K562 (cell line): ENCODE results near the gene BHLHE40. TPM values are rescaled to one million over a fixed set of nuclear protein-coding genes. Genes with fewer than 3 reads are reported as not detected.

ENCODE experiments used
- CREM ChIP-seq: IDR thresholded peaks from 2 replicates; pipeline ENCODE4 v1.6.1; 2014; ENCODE audit warnings: antibody characterized with exemption, low read depth
- CUX1 ChIP-seq: fragments of 200-800 bp; sonication (Bioruptor generic); IDR thresholded peaks from 2 replicates; pipeline ENCODE4 v1.6.1; 2016; ENCODE audit warnings: missing genetic modification characterization, missing compliant biosample characterization
- ELF1 ChIP-seq: fragments of 200-800 bp; sonication (Bioruptor generic); IDR thresholded peaks from 2 replicates; pipeline ENCODE4 v1.6.1; 2016; ENCODE audit warnings: missing genetic modification characterization, missing compliant biosample characterization
- HCFC1 ChIP-seq: IDR thresholded peaks from 2 replicates; pipeline ENCODE4 v1.6.1; 2012; ENCODE audit warnings: low read depth, low read length, improper control_type of control experiment
- HDAC6 ChIP-seq: IDR thresholded peaks from 2 replicates; pipeline ENCODE4 v1.6.1; 2012; ENCODE audit warnings: low read depth, mild to moderate bottlenecking, control low read depth, inconsistent platforms, low read length, moderate library complexity
- MAFF ChIP-seq: IDR thresholded peaks from 2 replicates; pipeline ENCODE4 v1.6.1; 2012; ENCODE audit warnings: low read length, improper control_type of control experiment
- MAFG ChIP-seq: fragments of 450-650 bp; conservative IDR thresholded peaks from 2 replicates; pipeline ENCODE4 v1.6.1; 2016; ENCODE audit warnings: missing genetic modification characterization, missing compliant biosample characterization
- NFRKB ChIP-seq: fragments of 450-650 bp; IDR thresholded peaks from 2 replicates; pipeline ENCODE4 v1.6.1; 2016; ENCODE audit warnings: low read depth
- SETDB1 ChIP-seq: IDR thresholded peaks from one replicate; pipeline ENCODE4 v1.6.1; 2012; ENCODE audit warnings: low read length, control low read depth, inconsistent platforms
- SRF ChIP-seq, 2 experiments: fragments of 250-450, 450-650 bp in 1 of 2; sonication (Bioruptor Pico) in 1 of 2; sonication (generic) in 1 of 2; formaldehyde crosslinking; IDR thresholded peaks; 2 replicates each; pipeline versions ENCODE4 v1.5.0 to v1.5.1; 2020 to 2022; ENCODE audit warnings: mild to moderate bottlenecking in 1 of 2, missing genetic modification reagents in 1 of 2
- ZNF766 ChIP-seq: fragments of 200-800 bp; sonication (Bioruptor generic); conservative IDR thresholded peaks from 2 replicates; pipeline ENCODE4 v1.6.1; 2016; ENCODE audit warnings: missing genetic modification characterization, missing compliant biosample characterization
- polyA plus RNA-seq, 8 experiments: library from polyadenylated mRNA; depleted of rRNA in 4 of 8; stranded (reverse) in 5 of 8; unstranded in 3 of 8; fragments of >200 nt; fragmentation: Nextera tagmentation in 2 of 8; fragmentation: Illumina TruSeq in 1 of 8; extraction: Ambion mirVana in 2 of 8; extraction: Trizol in 1 of 8; gene quantifications; 2 replicates each; pipeline versions ENCODE4 v1.2.1 to v1.2.3, GENCODE V29; 2011 to 2014; ENCODE audit warnings: inconsistent platforms in 1 of 8, missing spikeins in 1 of 8
- total RNA-seq, 7 experiments: library from RNA; depleted of rRNA in 6 of 7; stranded (reverse); fragments of >200 nt in 6 of 7; fragmentation: Illumina TruSeq in 2 of 7; extraction: Trizol in 2 of 7; gene quantifications; 2 replicates each; pipeline versions ENCODE4 v1.2.1 to v1.2.3, GENCODE V29; 2011 to 2021; ENCODE audit warnings: low replicate concordance in 1 of 7
- TF ChIP-seq, protein P1 (sequence below): sonication (generic); formaldehyde crosslinking; IDR thresholded peaks from 2 replicates; pipeline ENCODE4 v1.8.0; 2022; ENCODE audit warnings: mild to moderate bottlenecking, low read depth, missing genetic modification reagents
- TF ChIP-seq, protein P2 (sequence below): fragments of 250-450 bp; sonication (Bioruptor Pico); IDR thresholded peaks from 2 replicates; pipeline ENCODE4 v1.4.0; 2020; ENCODE audit warnings: mild to moderate bottlenecking

The BHLHE40 gene
- total and polyA plus RNA-seq, 9 of the 15 experiments (the other 6 are each of a cell fraction or from before 2014, with no cell fraction given) = 12.0 to 83.9 (median 31.4) TPM

GRCh38 chr3:4986782-4987537 is 7.7 kb downstream of the BHLHE40 start (continued):
- TF ChIP-seq, protein P1, sequence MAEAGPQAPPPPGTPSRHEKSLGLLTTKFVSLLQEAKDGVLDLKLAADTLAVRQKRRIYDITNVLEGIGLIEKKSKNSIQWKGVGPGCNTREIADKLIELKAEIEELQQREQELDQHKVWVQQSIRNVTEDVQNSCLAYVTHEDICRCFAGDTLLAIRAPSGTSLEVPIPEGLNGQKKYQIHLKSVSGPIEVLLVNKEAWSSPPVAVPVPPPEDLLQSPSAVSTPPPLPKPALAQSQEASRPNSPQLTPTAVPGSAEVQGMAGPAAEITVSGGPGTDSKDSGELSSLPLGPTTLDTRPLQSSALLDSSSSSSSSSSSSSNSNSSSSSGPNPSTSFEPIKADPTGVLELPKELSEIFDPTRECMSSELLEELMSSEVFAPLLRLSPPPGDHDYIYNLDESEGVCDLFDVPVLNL (CRISPR knock-in tag) = 0 out of 2 replicates have a peak, but pooled peaks have one; percentile 46
- TF ChIP-seq ZNF766 (CRISPR knock-in tag) = no peak
- peak; percentile 5 to 52; a peak in 1 of 4 replicates for TF ChIP-seq SRF (CRISPR knock-in tag; IDR thresholded peaks at IDR 0.05)
- TF ChIP-seq, protein P2, sequence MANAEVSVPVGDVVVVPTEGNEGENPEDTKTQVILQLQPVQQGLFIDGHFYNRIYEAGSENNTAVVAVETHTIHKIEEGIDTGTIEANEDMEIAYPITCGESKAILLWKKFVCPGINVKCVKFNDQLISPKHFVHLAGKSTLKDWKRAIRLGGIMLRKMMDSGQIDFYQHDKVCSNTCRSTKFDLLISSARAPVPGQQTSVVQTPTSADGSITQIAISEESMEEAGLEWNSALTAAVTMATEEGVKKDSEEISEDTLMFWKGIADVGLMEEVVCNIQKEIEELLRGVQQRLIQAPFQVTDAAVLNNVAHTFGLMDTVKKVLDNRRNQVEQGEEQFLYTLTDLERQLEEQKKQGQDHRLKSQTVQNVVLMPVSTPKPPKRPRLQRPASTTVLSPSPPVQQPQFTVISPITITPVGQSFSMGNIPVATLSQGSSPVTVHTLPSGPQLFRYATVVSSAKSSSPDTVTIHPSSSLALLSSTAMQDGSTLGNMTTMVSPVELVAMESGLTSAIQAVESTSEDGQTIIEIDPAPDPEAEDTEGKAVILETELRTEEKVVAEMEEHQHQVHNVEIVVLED (CRISPR knock-in tag) = peak; percentile 54; the same call in 1 of the 2 replicates
- TF ChIP-seq CREM = peak; percentile 95
- no peak; the same call in none of the 2 replicates for TF ChIP-seq NFRKB
- TF ChIP-seq ELF1 (tag) = no peak
- no peak for TF ChIP-seq HDAC6
- peak; percentile 44; the same call in 1 of the 2 replicates for TF ChIP-seq HCFC1
- TF ChIP-seq MAFF = no peak; the same call in 1 of the 2 replicates
- no peak for TF ChIP-seq CUX1 (CRISPR knock-in tag)
- TF ChIP-seq MAFG (tag) = no peak
- TF ChIP-seq SETDB1 = peak; percentile 66
